Stimulated activated CD8-positive, alpha-beta memory T cell treated with anti-CD3 and anti-CD28 coated beads, Interleukin-4, amount 100 ng/mL, for 1 hour (primary cell): ENCODE results near the gene FAM98C.
A peak's percentile ranks its signal among the peaks of the same experiment; 100 is the strongest.

Experiments
- DNase-seq, 2 donors: peaks; one replicate each; pipeline ENCODE4 v3.0.0-alpha.2; 2020; ENCODE audit warnings: low read depth in 2 of 2, low spot score in 1 of 2

The FAM98C gene

GRCh38 chr19:38377052-38377451 is 25.8 kb upstream of the FAM98C start:
- DNase-seq, result no peak

GRCh38 chr19:38378866-38379265 is 24.0 kb upstream of the FAM98C start:
- DNase-seq, result no peak

GRCh38 chr19:38381138-38381537 is 21.8 kb upstream of the FAM98C start:
- DNase-seq, result no peak

- DNase-seq, result no peak
These were observed 19.7 kb upstream of the FAM98C start for GRCh38 chr19:38383184-38383583.

GRCh38 chr19:38383743-38384142 is 19.1 kb upstream of the FAM98C start:
- no peak for DNase-seq

GRCh38 chr19:38384209-38385027 is 18.5 kb upstream of the FAM98C start:
- no peak for DNase-seq

GRCh38 chr19:38385057-38385803 is 17.7 kb upstream of the FAM98C start:
- DNase-seq, result no peak

- DNase-seq, result no peak
These were observed 17.1 kb upstream of the FAM98C start for GRCh38 chr19:38385804-38386257.

- DNase-seq, result no peak
These were observed 16.5 kb upstream of the FAM98C start for GRCh38 chr19:38386300-38386970.

GRCh38 chr19:38386971-38387549 is 15.8 kb upstream of the FAM98C start:
- DNase-seq, result no peak

- DNase-seq, result peak; percentile 44 to 54
These were observed 15.1 kb upstream of the FAM98C start, which contains the start of gene GGN for GRCh38 chr19:38387550-38388348. Gene GGN, minus strand, starts transcription at chr19:38388034. Its CDS starts 773 bp downstream, at chr19:38387261.

- no peak for DNase-seq
These were observed 14.4 kb upstream of the FAM98C start, which contains the start of gene SPRED3 for GRCh38 chr19:38388349-38389100. Gene SPRED3, plus strand, starts transcription at chr19:38388697. Its CDS starts 1,606 bp downstream, at chr19:38390303.

GRCh38 chr19:38389101-38389925 is 13.6 kb upstream of the FAM98C start:
- no peak for DNase-seq

- DNase-seq, result no peak
These were observed 12.7 kb upstream of the FAM98C start for GRCh38 chr19:38389957-38390924.

- DNase-seq, result no peak
These were observed 10.9 kb upstream of the FAM98C start for GRCh38 chr19:38391911-38392464.

- no peak for DNase-seq
These were observed 10.1 kb upstream of the FAM98C start for GRCh38 chr19:38392707-38393308.

GRCh38 chr19:38394488-38394887 is 8.4 kb upstream of the FAM98C start:
- DNase-seq, result peak in 1 of 2 donors; percentile 28
